Thoracic aorta (tissue), 2 donors: Measurements from ENCODE around the gene TPD52L1. TPM values are rescaled to one million over a fixed set of nuclear protein-coding genes. Genes with fewer than 3 reads are reported as not detected.

ENCODE experiments used
- ATAC-seq: fragments of 150-250 bp; one replicate; pipeline ENCODE4 v1.8.0; 2017; ENCODE audit warnings: low read depth; ENCODE audit not compliant: insufficient number of reproducible peaks, low FRiP score
- DNase-seq: peaks from one replicate; pipeline ENCODE4 v3.0.0-alpha.2; 2020; ENCODE audit warnings: low spot score
- H3K27ac ChIP-seq, 2 donors: fragments of 200-600 bp; sonication (generic); 1 replicate in 1 of 2; 2 replicates in 1 of 2; pipeline ENCODE4 v1.5.1; 2016; ENCODE audit warnings: mild to moderate bottlenecking in 2 of 2, moderate library complexity in 2 of 2
- H3K27me3 ChIP-seq: fragments of 200-600 bp; sonication (generic); replicated peaks from 2 replicates; pipeline ENCODE4 v1.6.0; 2016; ENCODE audit warnings: mild to moderate bottlenecking; ENCODE audit not compliant: insufficient read depth
- H3K36me3 ChIP-seq: fragments of 200-600 bp; sonication (generic); one replicate; pipeline ENCODE4 v1.5.1; 2016
- H3K4me1 ChIP-seq, 2 donors: fragments of 200-600 bp; sonication (generic); 1 replicate in 1 of 2; 2 replicates in 1 of 2; pipeline versions ENCODE4 v1.5.1 to v1.6.0; 2016; ENCODE audit warnings: low read depth in 2 of 2, mild to moderate bottlenecking in 1 of 2; ENCODE audit not compliant: control insufficient read depth in 1 of 2
- H3K4me3 ChIP-seq: fragments of 200-600 bp; sonication (generic); 2 replicates; pipeline ENCODE4 v1.5.1; 2016; ENCODE audit warnings: mild to moderate bottlenecking
- H3K9me3 ChIP-seq: fragments of 200-600 bp; sonication (generic); 2 replicates; pipeline ENCODE4 v1.5.1; 2016
- CTCF ChIP-seq: fragments of 200-600 bp; sonication (generic); IDR thresholded peaks from one replicate; pipeline ENCODE4 v1.5.1; 2019; ENCODE audit warnings: antibody characterized with exemption
- total RNA-seq, 2 donors: library from RNA; depleted of rRNA; stranded (reverse); fragments of >200 nt; gene quantifications; one replicate each; pipeline versions ENCODE4 v1.1.0 to v1.2.3, GENCODE V29; 2016

TPD52L1 gene
- total RNA-seq, 2 donors from 2014 or later: 37.1 to 73.5 TPM

- H3K4me1 ChIP-seq: no peaks in the 10 kb centered on the region
- DNase-seq (no peak), ATAC-seq (no peak)
- no peak overlapping the region for H3K27ac ChIP-seq
- no peak overlapping the region for H3K4me3 ChIP-seq
- no peak for TF ChIP-seq CTCF
- H3K36me3 ChIP-seq: no peaks in the 10 kb centered on the region
- H3K27me3 ChIP-seq: no peaks in the 10 kb centered on the region
- peaks cover 14% of the 10 kb centered on the region for H3K9me3 ChIP-seq
Measured at GRCh38 chr6:125245109-125245508, 91.5 kb downstream of the TPD52L1 start.

GRCh38 chr6:125245523-125246264 lies 92.1 kb downstream of the TPD52L1 start:
- ATAC-seq (no peak), DNase-seq (no peak)
- TF ChIP-seq CTCF: no peak
- Histone ChIP-seq H3K9me3 (peaks cover 12% of the 10 kb centered on the region), H3K4me3 (no peak overlapping the region), H3K27me3 (no peaks in the 10 kb centered on the region), H3K4me1 (no peaks in the 10 kb centered on the region), H3K36me3 (no peaks in the 10 kb centered on the region), H3K27ac (no peak overlapping the region)

GRCh38 chr6:125246566-125246965 lies 93.0 kb downstream of the TPD52L1 start:
- Histone ChIP-seq H3K27me3 (no peaks in the 10 kb centered on the region), H3K4me3 (no peak overlapping the region), H3K9me3 (peaks cover 8% of the 10 kb centered on the region), H3K36me3 (no peaks in the 10 kb centered on the region), H3K27ac (no peak overlapping the region), H3K4me1 (peaks cover 2 to 7% of the 10 kb centered on the region in 2 donors)
- TF ChIP-seq CTCF: no peak
- DNase-seq: no peak
- no peak for ATAC-seq

GRCh38 chr6:125248136-125248535 lies 94.6 kb downstream of the TPD52L1 start:
- Histone ChIP-seq H3K36me3 (no peaks in the 10 kb centered on the region), H3K4me1 (peaks cover 5 to 21% of the 10 kb centered on the region in 2 donors), H3K27me3 (no peaks in the 10 kb centered on the region), H3K27ac (no peak overlapping the region), H3K4me3 (no peak overlapping the region), H3K9me3 (no peaks in the 10 kb centered on the region)
- ATAC-seq (no peak), DNase-seq (no peak)
- TF ChIP-seq CTCF: no peak

GRCh38 chr6:125250511-125250910 lies 96.9 kb downstream of the TPD52L1 start:
- Histone ChIP-seq H3K4me1 (peaks cover 5 to 33% of the 10 kb centered on the region in 2 donors), H3K9me3 (no peaks in the 10 kb centered on the region), H3K4me3 (no peak overlapping the region), H3K27me3 (no peaks in the 10 kb centered on the region), H3K36me3 (no peaks in the 10 kb centered on the region), H3K27ac (no peak overlapping the region)
- ATAC-seq (no peak), DNase-seq (no peak)
- TF ChIP-seq CTCF: no peak
